ENCODE measurements around the gene FBXL13. TPM values are rescaled to one million over a fixed set of nuclear protein-coding genes. Genes with fewer than 3 reads are reported as not detected.
A peak's percentile ranks its signal among the peaks of the same experiment; 100 is the strongest.

Gene FBXL13
- total and polyA plus RNA-seq, 2 of the 8 experiments (the other 6 are each of a cell fraction or from before 2014, with no cell fraction given), result 1.2 to 2.8 TPM

DNA sequence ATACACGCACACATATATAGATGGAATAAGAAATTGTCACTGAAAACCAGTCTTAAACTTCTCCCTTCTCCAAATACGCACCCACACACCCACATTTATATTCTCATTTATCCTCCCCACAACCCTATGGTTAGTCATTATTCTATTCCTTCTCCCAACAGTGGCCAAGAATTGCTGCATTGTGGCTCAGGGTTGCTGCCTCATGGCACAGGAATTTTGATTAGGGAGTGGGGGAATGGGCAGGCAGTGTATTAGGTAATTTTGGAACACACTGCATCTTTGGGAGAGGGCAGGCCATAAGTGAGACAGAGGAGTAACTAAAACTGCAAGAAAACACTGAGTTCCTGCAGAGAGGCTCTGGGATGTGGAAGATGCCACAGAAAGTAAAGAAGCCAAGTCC, 38.6 kb upstream of the FBXL13 start:
- Histone ChIP-seq H4K91ac (replicated peaks; ENCODE audit: insufficient read length, low read length) (no peak overlapping the region), H3K4me1 (replicated peaks in 1 of 4; ENCODE audit: control insufficient read depth in 3 of 4, insufficient read depth in 4 of 4, low read length in 3 of 4) (no peaks in the 10 kb centered on the region), H3K79me2 (ENCODE audit: control insufficient read depth in 1 of 2, insufficient read depth in 2 of 2, low read length in 2 of 2) (no peaks in the 10 kb centered on the region), H3K4me2 (ENCODE audit: insufficient read depth in 1 of 2, low read depth in 2 of 2, low read length in 2 of 2) (no peak overlapping the region), H3K36me3 (ENCODE audit: control insufficient read depth in 2 of 4, insufficient read depth in 4 of 4, low read length in 3 of 4) (peaks cover 0 to 8% (median 0%) of the 10 kb centered on the region in 4 experiments; a peak in 2 of 8 replicates), H3K79me1 (ENCODE audit: low read depth, low read length) (no peaks in the 10 kb centered on the region), H2BK20ac (ENCODE audit: low read length) (no peak overlapping the region), H3K9me3 (ENCODE audit: insufficient read depth in 2 of 2, low read depth in 1 of 2, low read length in 1 of 2) (no peaks in the 10 kb centered on the region), H3K27ac (ENCODE audit: low read depth, low read length) (no peak overlapping the region), H2BK12ac (ENCODE audit: low read depth, low read length) (no peak overlapping the region), H2BK5ac (ENCODE audit: low read depth, low read length) (no peak overlapping the region), H3K23ac (ENCODE audit: insufficient read length) (no peak overlapping the region), H3K56ac (replicated peaks; ENCODE audit: insufficient read length, low read depth, low read length) (no peak overlapping the region), H2BK15ac (ENCODE audit: low read length) (no peak overlapping the region), H2BK120ac (replicated peaks; ENCODE audit: low read depth, low read length) (no peak overlapping the region), H3K14ac (ENCODE audit: insufficient read length) (no peak overlapping the region), H4K20me1 (replicated peaks in 1 of 2; ENCODE audit: control insufficient read depth in 1 of 2, insufficient read depth in 2 of 2, low read length in 2 of 2) (no peaks in the 10 kb centered on the region), H3K23me2 (ENCODE audit: low read depth, low read length) (no peaks in the 10 kb centered on the region), H4K8ac (ENCODE audit: extremely low read depth, insufficient read depth, low read length) (no peak overlapping the region), H4K5ac (ENCODE audit: insufficient read length, low read depth, low read length) (no peak overlapping the region), H3K18ac (ENCODE audit: extremely low read depth, low read length) (no peak overlapping the region), H3K4me3 (ENCODE audit: extremely low read depth in 1 of 4, insufficient read depth in 2 of 4, low read depth in 3 of 4, low read length in 4 of 4) (no peak overlapping the region), H2AK5ac (ENCODE audit: low read depth, low read length) (no peak overlapping the region), H3K9ac (replicated peaks in 1 of 4; ENCODE audit: extremely low read depth in 1 of 4, low read depth in 3 of 4, low read length in 3 of 4) (no peak overlapping the region), H3K4ac (replicated peaks; ENCODE audit: insufficient read length, low read depth, low read length) (no peak overlapping the region), H2AFZ (ENCODE audit: low read length) (no peak overlapping the region), H3K27me3 (replicated peaks in 1 of 4; ENCODE audit: control insufficient read depth in 3 of 4, extremely low read depth in 1 of 4, insufficient read depth in 3 of 4, low read length in 3 of 4) (no peaks in the 10 kb centered on the region)
- 85 to 100% methylated on average over 1 to 2 of the region's 2 CpGs for WGBS, 2 experiments (ENCODE audit: extremely low coverage in 1 of 2, insufficient coverage in 1 of 2, insufficient read length in 1 of 2, insufficient replicate concordance in 2 of 2, low coverage in 1 of 2, low lambda C conversion rate in 2 of 2, missing lambda C conversion rate in 1 of 2)
- FAIRE-seq (no peak), DNase-seq (ENCODE audit: low read depth in 1 of 2, low spot score in 2 of 2) (peak in 1 of 2 experiments; percentile 19)
- POLR2A ChIA-PET (ENCODE audit: partially characterized antibody), result no interaction called here
- CTCF ChIA-PET (ENCODE audit: partially characterized antibody), result no interaction called here
- TF ChIP-seq CTBP2 (IDR thresholded peaks at IDR 0.05; ENCODE audit: borderline replicate concordance, insufficient read depth, insufficient read length, low read length) (no peak), CTCF (IDR thresholded peaks at IDR 0.05; ENCODE audit: control extremely low read depth in 1 of 3, insufficient read depth in 1 of 3, low read depth in 1 of 3, low read length in 3 of 3) (no peak), SAP30 (IDR thresholded peaks at IDR 0.05; ENCODE audit: insufficient read depth, insufficient replicate concordance, low read length) (no peak), RFX5 (IDR thresholded peaks at IDR 0.05; ENCODE audit: borderline replicate concordance, low read depth, low read length) (no peak), CHD2 (IDR thresholded peaks at IDR 0.05; ENCODE audit: low read length) (no peak), CEBPB (IDR thresholded peaks at IDR 0.05; ENCODE audit: low read depth, low read length) (no peak), POU5F1 (IDR thresholded peaks at IDR 0.05; ENCODE audit: low read depth, low read length) (no peak), RXRA (IDR thresholded peaks at IDR 0.05; ENCODE audit: insufficient read depth, low read depth, low read length) (no peak), SUZ12 (IDR thresholded peaks at IDR 0.05; ENCODE audit: low read length) (no peak), TCF12 (IDR thresholded peaks at IDR 0.05; ENCODE audit: low read depth, low read length) (no peak), CBX8 (IDR thresholded peaks at IDR 0.05; ENCODE audit: borderline replicate concordance, low read depth, low read length) (no peak), CREB1 (IDR thresholded peaks at IDR 0.05) (no peak), SIRT6 (IDR thresholded peaks at IDR 0.05; ENCODE audit: low read length) (no peak)

Data from H1 (cell line).